HepG2 (cell line): Measurements from ENCODE around the gene MTF1. TPM values are rescaled to one million over a fixed set of nuclear protein-coding genes. Genes with fewer than 3 reads are reported as not detected.

Experiments used
- ATAC-seq: fragments of 200-7000 bp; cut with Tn5 transposase; 3 replicates; pipeline ENCODE4 v1.9.1; 2020; ENCODE audit warnings: mild to moderate bottlenecking, moderate library complexity
- BruUV-seq: library from RNA; stranded (reverse); fragments of 400-500 nt; replicated peaks from 2 replicates; lab custom pipeline; 2021; lab: Mats Ljungman, UMichigan
- CTCF ChIA-PET: fragments of 300-600 bp; formaldehyde crosslinking; extraction: SDS; loops from one replicate; lab custom pipeline; 2021; ENCODE audit warnings: low total read pairs, inconsistent platforms, low intra/inter-chr PET ratio; lab: Yijun Ruan, JAX
- POLR2A ChIA-PET: fragments of 350-600 bp; sonication (Branson Sonifier 250); formaldehyde crosslinking; loops from one replicate; lab custom pipeline; 2020; ENCODE audit warnings: antibody characterized with exemption, inconsistent platforms; lab: Yijun Ruan, JAX
- DNase-seq: peaks from one replicate; pipeline ENCODE4 v3.0.0-alpha.2; 2015; ENCODE audit warnings: low spot score
- FAIRE-seq: peaks from 3 replicates; lab custom pipeline; 2011; peaks lifted over from hg19 to GRCh38; lab: Jason Lieb, UNC
- H2AFZ ChIP-seq: one replicate; pipeline ENCODE4 v1.6.1; 2011; ENCODE audit warnings: low read length, inconsistent platforms
- H3K27ac ChIP-seq: fragments of 300-600 bp; 3 replicates; pipeline ENCODE4 v1.8.0; 2011; ENCODE audit warnings: mixed run types, mild to moderate bottlenecking, mixed read lengths, low read length, inconsistent platforms; ENCODE audit not compliant: insufficient read depth; ENCODE audit errors: extremely low read length
- H3K27me3 ChIP-seq, 2 experiments: fragments of 200-600 bp in 1 of 2; 2 replicates in 1 of 2; 3 replicates in 1 of 2; pipeline versions ENCODE4 v1.6.0 to v1.8.0; 2011; ENCODE audit warnings: low read length in 2 of 2, mild to moderate bottlenecking in 2 of 2, moderate library complexity in 2 of 2, inconsistent platforms in 1 of 2; ENCODE audit not compliant: insufficient read depth in 2 of 2, control insufficient read depth in 1 of 2
- H3K36me3 ChIP-seq, 2 experiments: fragments of 200-600 bp in 1 of 2; replicated peaks in 1 of 2; 2 replicates in 1 of 2; 3 replicates in 1 of 2; pipeline versions ENCODE4 v1.5.1 to v1.8.0; 2011; ENCODE audit warnings: low read length in 2 of 2, inconsistent platforms in 1 of 2; ENCODE audit not compliant: insufficient read depth in 2 of 2, control insufficient read depth in 1 of 2
- H3K4me1 ChIP-seq: 2 replicates; pipeline ENCODE4 v1.5.1; 2012; ENCODE audit warnings: low read length, inconsistent platforms; ENCODE audit not compliant: insufficient read depth
- H3K4me2 ChIP-seq: 2 replicates; pipeline ENCODE4 v1.6.0; 2011; ENCODE audit warnings: low read depth, low read length, inconsistent platforms
- H3K4me3 ChIP-seq, 3 experiments: fragments of 200-600 bp in 1 of 3; sonication (generic), shearing (Covaris generic) in 1 of 3; replicated peaks in 1 of 3; 2 replicates each; pipeline ENCODE4 v1.5.1; 2011 to 2016; ENCODE audit warnings: low read length in 3 of 3, inconsistent platforms in 2 of 3, low read depth in 2 of 3, mild to moderate bottlenecking in 2 of 3, control low read depth in 1 of 3, mixed read lengths in 1 of 3; ENCODE audit not compliant: insufficient read depth in 1 of 3
- H3K79me2 ChIP-seq: one replicate; pipeline ENCODE4 v1.6.1; 2011; ENCODE audit warnings: low read length, inconsistent platforms; ENCODE audit not compliant: insufficient read depth
- H3K9ac ChIP-seq: 2 replicates; pipeline ENCODE4 v1.6.0; 2011; ENCODE audit warnings: mild to moderate bottlenecking, low read depth, low read length, inconsistent platforms; ENCODE audit not compliant: insufficient read depth
- H3K9me3 ChIP-seq: 2 replicates; pipeline ENCODE4 v1.5.1; 2012; ENCODE audit warnings: mild to moderate bottlenecking, low read length
- H4K20me1 ChIP-seq: 2 replicates; pipeline ENCODE4 v1.6.0; 2011; ENCODE audit warnings: inconsistent platforms, mild to moderate bottlenecking, low read length, moderate library complexity; ENCODE audit not compliant: insufficient read depth
- CHD4 ChIP-seq: fragments of 200-600 bp; sonication (generic); IDR thresholded peaks from 2 replicates; pipeline ENCODE4 v1.7.0; 2017; ENCODE audit warnings: mild to moderate bottlenecking, low read length, borderline replicate concordance
- CREM ChIP-seq, 2 experiments: sonication (generic) in 1 of 2; formaldehyde crosslinking in 1 of 2; IDR thresholded peaks; 2 replicates each; pipeline versions ENCODE4 v1.4.0 to v1.6.1; 2016 to 2020; ENCODE audit warnings: antibody characterized with exemption in 1 of 2, mild to moderate bottlenecking in 1 of 2, missing genetic modification reagents in 1 of 2
- EP300 ChIP-seq, 3 experiments: sonication (generic) in 1 of 3; formaldehyde crosslinking in 1 of 3; IDR thresholded peaks; 2 replicates each; pipeline versions ENCODE4 v1.5.1 to v1.6.1; 2011 to 2020; ENCODE audit warnings: low read depth in 2 of 3, low read length in 2 of 3, borderline replicate concordance in 1 of 3, improper control_type of control experiment in 1 of 3, mild to moderate bottlenecking in 1 of 3, missing genetic modification reagents in 1 of 3, moderate library complexity in 1 of 3
- KDM6A ChIP-seq: IDR thresholded peaks from 2 replicates; pipeline ENCODE4 v1.6.1; 2016; ENCODE audit warnings: low read depth
- PCBP2 ChIP-seq: fragments of 200-400 bp; formaldehyde crosslinking; optimal IDR thresholded peaks from 2 replicates; pipeline ENCODE3; 2018; ENCODE audit warnings: low read length, low read depth; ENCODE audit not compliant: poor library complexity, severe bottlenecking
- REXO4 ChIP-seq: sonication (generic); formaldehyde crosslinking; IDR thresholded peaks from 2 replicates; pipeline ENCODE4 v1.8.0; 2022; ENCODE audit warnings: missing genetic modification reagents, mild to moderate bottlenecking, borderline replicate concordance
- RFX1 ChIP-seq: fragments of 450-650 bp; IDR thresholded peaks from 2 replicates; pipeline ENCODE4 v1.6.1; 2017
- ZBTB3 ChIP-seq: sonication (generic); formaldehyde crosslinking; IDR thresholded peaks from 2 replicates; pipeline ENCODE4 v1.4.0; 2020; ENCODE audit warnings: low read depth, mild to moderate bottlenecking, moderate library complexity, missing genetic modification reagents, borderline replicate concordance
- ZBTB7A ChIP-seq: sonication (generic); formaldehyde crosslinking; IDR thresholded peaks from 2 replicates; pipeline ENCODE4 v1.8.0; 2022; ENCODE audit warnings: mild to moderate bottlenecking, missing genetic modification reagents
- ZNF121 ChIP-seq: sonication (generic); formaldehyde crosslinking; IDR thresholded peaks from 2 replicates; pipeline ENCODE4 v1.5.0; 2020; ENCODE audit warnings: mild to moderate bottlenecking, missing genetic modification reagents
- ZNF251 ChIP-seq: sonication (generic); formaldehyde crosslinking; IDR thresholded peaks from 2 replicates; pipeline ENCODE4 v1.9.0; 2021; ENCODE audit warnings: mild to moderate bottlenecking, missing genetic modification reagents
- ZNF451 ChIP-seq: sonication (generic); formaldehyde crosslinking; IDR thresholded peaks from 2 replicates; pipeline ENCODE4 v1.5.0; 2020; ENCODE audit warnings: mild to moderate bottlenecking, missing genetic modification reagents
- ZNF543 ChIP-seq: sonication (generic); formaldehyde crosslinking; IDR thresholded peaks from 2 replicates; pipeline ENCODE4 v1.4.0; 2020; ENCODE audit warnings: mild to moderate bottlenecking, missing genetic modification reagents
- WGBS: methylation state at CpG from one replicate; pipeline ENCODE4 v1.1.6; 2017; ENCODE audit warnings: low lambda C conversion rate; 5-methylcytosine and 5-hydroxymethylcytosine counted together
- in situ Hi-C: cut with HindIII; loops from 2 replicates; pipeline ENCODE4 v1.10.0; 2017; ENCODE audit warnings: low pct_unique_long_range_greater_than_20kb; ENCODE audit not compliant: extremely low pct_ligation_motif_present
- intact Hi-C: fragments of 100-400 bp; cut with micrococcal nuclease; formaldehyde crosslinking; loops from one replicate; pipeline ENCODE4 v1.10.0; 2022; ENCODE audit not compliant: unreplicated experiment
- polyA plus RNA-seq, 8 experiments: library from polyadenylated mRNA; depleted of rRNA in 3 of 8; stranded (reverse) in 7 of 8; unstranded in 1 of 8; fragments of >200 nt; fragmentation: Illumina TruSeq in 4 of 8; extraction: Trizol in 4 of 8; gene quantifications; 2 replicates each; pipeline versions ENCODE4 v1.2.1 to v1.2.3, GENCODE V29; 2011 to 2016; ENCODE audit warnings: low read depth in 4 of 8, missing spikeins in 1 of 8, mixed read lengths in 1 of 8; ENCODE audit not compliant: insufficient read depth in 1 of 8
- total RNA-seq, 5 experiments: library from RNA; depleted of rRNA; stranded (reverse); fragments of >200 nt; fragmentation: Illumina TruSeq; extraction: Trizol; gene quantifications; 2 replicates each; pipeline ENCODE4 v1.2.3, GENCODE V29; 2016; ENCODE audit warnings: low read depth in 1 of 5
- TF ChIP-seq, protein P1 (sequence below): sonication (generic); formaldehyde crosslinking; IDR thresholded peaks from 2 replicates; pipeline ENCODE4 v1.4.0; 2020; ENCODE audit warnings: missing genetic modification reagents

MTF1 gene
- total and polyA plus RNA-seq, 2 of the 13 experiments (the other 11 are each of a cell fraction or from before 2014, with no cell fraction given) = 2.4 to 3.3 TPM

GRCh38 chr1:37797750-37798345, 61.5 kb downstream of the MTF1 start:
- in situ Hi-C loops = no loop called here
- no peak for TF ChIP-seq CREM (IDR thresholded peaks at IDR 0.05)
- no peak for TF ChIP-seq CREM (CRISPR knock-in tag; IDR thresholded peaks at IDR 0.05)
- peak; percentile 19; the same call in 1 of the 2 replicates for TF ChIP-seq ZNF121
- TF ChIP-seq, all 625 proteins: peak for 1
- ChIA-PET CTCF (no interaction called here), POLR2A (no interaction called here)
- no peak overlapping the region for H3K4me3 ChIP-seq
- BruUV-seq = no TSS peak
- H4K20me1 ChIP-seq = no peaks in the 10 kb centered on the region; the same call in 1 of the 2 replicates
- H3K4me2 ChIP-seq = no peak overlapping the region
- ATAC-seq = no peak
- 97% methylated on average over 3 of the region's 3 CpGs for WGBS
- no peak for DNase-seq
- intact Hi-C loops = loop anchor here (10.0 kb wide), 1 partner anchor 73 kb away; no protein-coding TSS in a partner anchor
- H3K36me3 ChIP-seq = peaks cover 17 to 55% of the 10 kb centered on the region in 2 experiments
- no peak overlapping the region for H3K27ac ChIP-seq
- no peaks in the 10 kb centered on the region for H3K27me3 ChIP-seq
- no peak for FAIRE-seq
- peaks cover 7% of the 10 kb centered on the region for H3K79me2 ChIP-seq
- no peak overlapping the region for H2AFZ ChIP-seq
- H3K9ac ChIP-seq = no peak overlapping the region
- H3K9me3 ChIP-seq = no peaks in the 10 kb centered on the region
- peaks cover 16% of the 10 kb centered on the region for H3K4me1 ChIP-seq

- no peak for FAIRE-seq
- TF ChIP-seq ZBTB7A (CRISPR knock-in tag) = no peak
- no peak for TF ChIP-seq PCBP2
- no peak for TF ChIP-seq EP300 (IDR thresholded peaks at IDR 0.05; ENCODE audit: low read depth in 2 of 2, low read length in 2 of 2)
- no peak for TF ChIP-seq EP300 (CRISPR knock-in tag; IDR thresholded peaks at IDR 0.05; ENCODE audit: borderline replicate concordance)
- no peak for TF ChIP-seq ZNF451
- TF ChIP-seq, protein P1, sequence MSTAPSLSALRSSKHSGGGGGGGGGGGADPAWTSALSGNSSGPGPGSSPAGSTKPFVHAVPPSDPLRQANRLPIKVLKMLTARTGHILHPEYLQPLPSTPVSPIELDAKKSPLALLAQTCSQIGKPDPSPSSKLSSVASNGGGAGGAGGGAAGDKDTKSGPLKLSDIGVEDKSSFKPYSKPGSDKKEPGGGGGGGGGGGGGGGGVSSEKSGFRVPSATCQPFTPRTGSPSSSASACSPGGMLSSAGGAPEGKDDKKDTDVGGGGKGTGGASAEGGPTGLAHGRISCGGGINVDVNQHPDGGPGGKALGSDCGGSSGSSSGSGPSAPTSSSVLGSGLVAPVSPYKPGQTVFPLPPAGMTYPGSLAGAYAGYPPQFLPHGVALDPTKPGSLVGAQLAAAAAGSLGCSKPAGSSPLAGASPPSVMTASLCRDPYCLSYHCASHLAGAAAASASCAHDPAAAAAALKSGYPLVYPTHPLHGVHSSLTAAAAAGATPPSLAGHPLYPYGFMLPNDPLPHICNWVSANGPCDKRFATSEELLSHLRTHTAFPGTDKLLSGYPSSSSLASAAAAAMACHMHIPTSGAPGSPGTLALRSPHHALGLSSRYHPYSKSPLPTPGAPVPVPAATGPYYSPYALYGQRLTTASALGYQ (CRISPR knock-in tag) = no peak
- no peak for TF ChIP-seq REXO4 (CRISPR knock-in tag)
- no peak for TF ChIP-seq CHD4
- TF ChIP-seq RFX1 = no peak
- no peak for TF ChIP-seq ZNF543 (CRISPR knock-in tag)
- TF ChIP-seq ZBTB3 = no peak
- TF ChIP-seq ZNF251 (CRISPR knock-in tag) = no peak
- no peak for TF ChIP-seq KDM6A
Observed at GRCh38 chr1:37795340-37796125, 63.9 kb downstream of the MTF1 start.

More at GRCh38 chr1:37795340-37796125, 63.9 kb downstream of the MTF1 start:
- no peak overlapping the region for H2AFZ ChIP-seq
- intact Hi-C loops = loop anchor here (10.0 kb wide), 1 partner anchor 71 kb away; no protein-coding TSS in a partner anchor
- peaks cover 24% of the 10 kb centered on the region for H3K4me1 ChIP-seq
- WGBS = 94% methylated on average over 19 of the region's 22 CpGs
- in situ Hi-C loops = no loop called here
- H4K20me1 ChIP-seq = no peaks in the 10 kb centered on the region; the same call in 1 of the 2 replicates
- no peak for DNase-seq
- no TSS peak for BruUV-seq
- H3K36me3 ChIP-seq = peaks cover 16 to 37% of the 10 kb centered on the region in 2 experiments; a peak in 4 of 5 replicates
- H3K79me2 ChIP-seq = peaks cover 7% of the 10 kb centered on the region
- ChIA-PET POLR2A (interaction anchor here (1.1 to 1.4 kb wide), 2 partner anchors 11 to 13 kb away, joined by 4 to 9 read pairs; partner anchors contain the start of genes C1orf122 and YRDC), CTCF (no interaction called here)
- no peak overlapping the region for H3K27ac ChIP-seq
- no peak for ATAC-seq
- H3K27me3 ChIP-seq = peaks cover 0 to 6% of the 10 kb centered on the region in 2 experiments; a peak in 3 of 5 replicates
- H3K9me3 ChIP-seq = no peaks in the 10 kb centered on the region
- H3K9ac ChIP-seq = peak overlapping the region; percentile 68
- peak overlapping the region; percentile 74 to 81 (median 78); a peak in 5 of 6 replicates for H3K4me3 ChIP-seq
- H3K4me2 ChIP-seq = peak overlapping the region; percentile 77
